NCI-H1694 treated with DMSO at 0.1 percent for 48 hours (cell line): ENCODE results near the gene TMEM38A.
"Not testable (repeated sequence)": the region's sequence is repeated elsewhere in the genome, so short reads cannot be mapped to it uniquely, and the experiment has no call there.

ENCODE experiments used
- DNase-seq: peaks from one replicate; lab custom pipeline; 2025; lab: John Stamatoyannopoulos, UW

Gene TMEM38A

DNA sequence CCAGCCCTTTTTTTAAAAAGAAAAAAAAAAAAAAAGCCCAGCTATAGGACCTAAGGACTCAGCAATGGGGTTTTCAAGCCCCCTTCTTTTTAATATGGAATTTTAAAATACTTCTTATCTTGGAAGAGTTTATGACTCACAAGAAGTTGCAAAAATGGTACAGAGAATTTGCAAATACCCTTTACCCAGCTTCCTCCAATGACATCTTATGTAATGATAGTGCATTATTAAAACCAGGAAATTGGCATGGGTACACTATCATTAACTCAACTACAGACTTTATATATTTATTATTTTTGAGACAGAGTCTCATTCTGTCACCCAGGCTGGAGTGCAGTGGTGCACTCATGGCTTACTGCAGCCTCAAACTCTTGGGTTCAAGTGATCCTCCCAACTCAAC is 16.1 kb downstream of the TMEM38A start:
- DNase-seq: no peak

DNA sequence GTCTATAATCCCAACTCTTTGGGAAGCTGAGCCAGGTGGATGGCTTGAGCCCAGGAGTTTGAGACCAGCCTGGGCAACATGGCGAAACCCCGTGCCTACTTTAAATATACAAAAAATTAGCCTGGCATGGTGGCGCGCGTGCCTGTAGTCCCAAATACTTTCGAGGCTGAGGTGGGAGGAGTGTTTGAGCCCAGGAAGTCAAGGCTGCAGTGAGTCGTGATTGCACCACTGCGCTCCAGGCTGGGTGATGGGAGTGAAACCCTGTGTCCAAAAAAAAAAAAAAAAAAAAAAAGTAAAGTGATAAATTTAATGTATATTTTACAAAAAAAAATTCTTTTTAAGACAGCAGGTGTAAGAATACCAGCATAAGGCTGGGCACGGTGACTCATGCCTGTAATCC is 17.6 kb downstream of the TMEM38A start:
- no peak for DNase-seq

GRCh38 chr19:16679811-16680210 is 18.9 kb downstream of the TMEM38A start:
- no peak for DNase-seq

DNA sequence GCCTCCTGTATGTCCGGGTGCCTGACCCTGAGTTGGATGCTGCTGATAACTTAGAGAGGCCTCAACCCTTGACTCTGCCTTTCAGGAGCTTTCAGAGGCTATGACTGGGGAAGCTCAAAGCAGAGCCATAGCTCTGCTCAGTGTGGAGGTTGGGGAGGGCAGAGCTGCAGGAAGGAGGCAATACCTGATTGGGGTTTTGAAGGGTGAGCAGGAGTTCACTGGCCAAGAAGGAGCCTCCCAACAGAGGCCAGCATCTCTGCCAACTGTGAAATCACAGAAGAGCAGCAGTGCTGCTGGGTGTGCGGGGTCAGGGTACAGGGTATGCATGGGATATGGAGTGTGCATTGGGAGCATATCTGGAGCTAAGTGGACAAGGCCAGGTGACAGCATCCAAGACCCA is 21.6 kb downstream of the TMEM38A start:
- no peak for DNase-seq

- no peak for DNase-seq
These were observed 23.3 kb downstream of the TMEM38A start for GRCh38 chr19:16684216-16684615.

- DNase-seq: no peak
These were observed 27.1 kb downstream of the TMEM38A start for GRCh38 chr19:16688084-16688483.

DNA sequence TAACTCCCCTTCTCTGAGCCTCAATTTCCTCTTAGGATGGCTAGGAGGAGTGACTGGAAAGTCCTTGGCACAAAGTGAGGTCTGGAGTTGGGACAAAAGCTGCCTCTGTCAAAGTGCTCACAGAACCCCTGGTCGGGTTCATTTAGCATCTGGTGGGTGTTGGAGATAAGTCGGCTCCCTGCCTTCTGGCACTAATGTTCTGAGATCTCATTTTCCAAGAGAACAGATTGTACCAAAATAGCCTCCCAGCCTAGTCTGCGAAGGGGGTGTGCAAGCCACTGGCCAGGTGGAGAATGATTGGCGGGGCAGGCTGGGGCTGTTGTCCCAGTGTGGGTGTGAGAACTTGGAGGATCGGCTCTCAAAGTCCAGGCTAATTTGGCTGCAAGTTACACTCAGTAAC is 38.0 kb downstream of the TMEM38A start:
- no peak for DNase-seq

DNA sequence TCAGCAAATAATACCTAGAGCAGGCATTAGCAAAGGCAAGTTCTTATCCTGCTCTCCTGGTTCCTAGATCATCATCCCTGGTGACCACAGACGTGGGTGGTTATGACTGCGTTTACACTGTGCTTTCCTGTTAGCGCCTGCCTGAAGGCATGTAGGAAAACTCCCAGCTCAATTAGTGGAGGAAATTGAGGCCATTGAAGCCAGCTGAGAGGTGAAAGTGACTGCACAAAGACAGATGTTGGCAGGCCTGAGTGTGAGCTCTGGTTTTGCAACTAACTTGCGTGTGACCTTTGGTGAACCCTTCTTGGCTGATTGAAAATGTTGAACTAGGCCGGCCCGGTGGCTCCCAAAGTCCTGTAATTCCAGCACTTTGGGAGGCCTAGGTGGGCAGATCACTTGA is 41.2 kb downstream of the TMEM38A start:
- DNase-seq: no peak

GRCh38 chr19:16703677-16704076 is 42.7 kb downstream of the TMEM38A start:
- no peak for DNase-seq

DNA sequence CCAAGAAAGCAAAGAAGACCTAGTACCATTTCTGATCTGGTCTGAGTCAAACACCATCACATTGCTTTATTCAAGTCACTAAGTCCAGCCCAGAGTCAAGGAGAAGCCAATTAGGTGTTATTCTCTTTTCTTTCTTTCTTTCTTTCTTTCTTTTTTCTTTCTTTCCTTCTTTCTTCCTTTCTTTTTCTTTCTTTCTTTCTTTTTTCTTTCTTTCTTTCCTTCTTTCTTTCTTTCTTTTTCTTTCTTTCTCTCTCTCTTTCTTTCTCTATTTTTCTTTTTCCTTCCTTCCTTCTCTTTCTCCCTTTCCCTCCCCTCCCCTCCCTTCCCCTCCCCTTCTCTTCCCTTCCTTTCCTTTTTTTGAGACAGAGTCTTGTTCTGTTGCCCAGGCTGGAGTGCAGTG is 49.9 kb downstream of the TMEM38A start:
- DNase-seq: not testable (repeated sequence)

DNA sequence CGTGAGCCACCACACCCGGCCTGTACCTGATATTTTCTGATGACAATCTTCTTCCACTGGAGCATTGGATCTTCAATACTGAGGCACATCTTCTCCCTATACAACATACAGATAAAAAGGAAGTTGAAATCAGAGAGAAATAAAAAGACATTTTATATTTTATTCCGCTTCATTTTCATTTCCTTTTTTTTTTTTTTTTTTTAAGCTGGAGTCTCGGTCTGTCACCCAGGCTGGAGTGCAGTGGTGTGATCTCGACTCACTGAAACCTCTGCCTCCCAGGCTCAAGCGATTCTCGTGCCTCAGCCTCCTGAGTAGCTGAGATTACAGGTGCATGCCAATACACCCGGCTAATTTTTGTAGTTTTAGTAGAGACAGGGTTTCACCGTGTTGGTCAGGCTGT is 51.4 kb downstream of the TMEM38A start:
- DNase-seq: not testable (repeated sequence)

DNA sequence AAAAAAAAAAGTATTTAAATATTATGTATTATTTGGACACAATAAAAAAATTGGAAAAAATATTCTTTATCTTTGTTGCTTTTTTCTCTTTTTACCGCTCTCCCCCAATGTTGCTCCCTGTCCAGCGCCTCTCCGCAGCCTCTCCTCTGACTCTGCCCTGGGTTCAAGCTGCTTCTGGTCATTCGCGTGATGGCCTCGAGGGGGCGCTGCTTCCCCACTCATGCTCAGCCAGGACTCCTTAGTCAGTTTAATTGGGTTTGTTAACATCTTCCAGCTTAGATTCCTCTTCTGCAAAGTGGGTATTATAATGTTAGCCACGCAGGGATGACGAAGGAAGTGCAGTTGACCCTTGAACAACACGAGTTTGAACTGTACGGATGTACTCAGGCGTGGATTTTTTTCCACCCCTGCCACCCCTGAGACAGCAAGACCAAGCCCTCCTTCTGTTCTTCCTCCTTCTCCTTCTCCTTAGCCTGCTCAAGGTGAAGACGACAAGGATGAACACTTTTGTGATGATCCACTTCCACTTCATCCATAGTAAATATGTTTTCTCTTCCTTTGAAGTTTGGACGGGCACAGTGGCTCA is 53.9 kb downstream of the TMEM38A start:
- DNase-seq: peak; percentile 23

- no peak for DNase-seq
These were observed 54.7 kb downstream of the TMEM38A start for GRCh38 chr19:16715611-16716010.

DNA sequence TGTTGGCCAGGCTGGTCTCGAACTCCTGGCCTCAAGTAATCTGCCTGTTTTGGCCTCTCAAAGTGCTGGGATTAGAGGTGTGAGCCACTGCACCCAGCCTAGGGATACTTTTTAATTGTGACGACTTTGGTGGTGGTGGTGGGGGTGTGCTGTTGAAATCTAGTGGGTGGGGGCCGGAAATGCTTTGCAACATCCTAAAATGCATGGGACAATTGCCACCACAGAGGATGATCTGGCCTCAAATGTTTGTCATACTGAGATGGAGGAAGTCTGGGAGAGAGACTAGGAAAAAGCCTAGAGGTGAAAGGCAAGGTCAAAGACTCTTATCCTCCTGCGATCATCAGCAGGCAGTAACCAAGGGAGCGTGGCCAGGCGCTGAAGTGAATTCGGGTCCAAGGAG is 60.1 kb downstream of the TMEM38A start:
- no peak for DNase-seq

DNA sequence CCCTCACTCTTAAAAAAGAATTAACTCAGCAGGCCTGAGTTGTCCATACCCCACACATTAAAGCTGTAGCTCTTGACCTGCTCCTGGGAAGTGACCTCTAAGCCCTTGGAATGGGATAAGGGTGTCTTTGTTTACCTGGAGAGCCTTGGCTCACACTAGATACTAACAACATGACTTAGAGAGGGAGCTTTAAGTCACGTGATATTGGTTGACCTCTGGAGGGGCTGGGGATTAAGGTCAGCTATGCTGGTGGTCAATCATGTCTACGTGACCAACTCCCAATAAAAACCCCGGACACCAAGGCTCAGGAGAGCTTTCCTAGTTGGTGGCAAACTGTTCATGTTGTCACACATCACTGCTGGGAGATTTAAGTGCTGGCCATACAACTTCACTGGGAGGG is 61.7 kb downstream of the TMEM38A start:
- no peak for DNase-seq

- DNase-seq: no peak
These were observed 66.0 kb downstream of the TMEM38A start for GRCh38 chr19:16726916-16727315.

DNA sequence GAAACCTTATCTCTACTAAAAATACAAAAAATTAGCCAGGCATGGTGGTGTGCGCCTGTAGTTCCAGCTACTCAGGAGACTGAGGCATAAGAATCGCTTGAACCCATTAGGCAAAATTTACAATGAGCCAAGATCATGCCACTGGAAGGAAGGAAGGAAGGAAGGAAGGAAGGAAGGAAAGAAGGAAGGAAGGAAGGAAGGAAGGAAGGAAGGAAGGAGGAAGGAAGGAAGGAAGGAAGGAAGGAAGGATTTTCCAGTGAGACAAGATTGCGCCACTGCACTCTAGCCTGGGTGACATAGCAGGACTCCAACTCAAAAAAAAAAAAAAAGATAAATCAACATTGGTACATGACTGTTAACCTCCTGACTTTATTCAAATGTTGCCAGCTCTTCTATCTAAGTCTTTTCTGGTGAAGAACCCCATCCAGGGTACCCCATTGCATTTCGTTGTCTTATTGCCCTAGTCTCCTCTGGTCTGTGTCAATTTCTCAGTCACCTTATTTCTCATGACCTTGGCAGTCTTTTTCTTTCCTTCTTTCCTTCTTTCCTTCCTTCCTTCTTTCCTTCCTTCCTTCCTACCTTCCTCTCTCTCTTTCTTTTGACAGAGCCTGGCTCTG is 74.8 kb downstream of the TMEM38A start:
- not testable (repeated sequence) for DNase-seq

- DNase-seq: no peak
These were observed 75.8 kb downstream of the TMEM38A start for GRCh38 chr19:16736709-16737108.

DNA sequence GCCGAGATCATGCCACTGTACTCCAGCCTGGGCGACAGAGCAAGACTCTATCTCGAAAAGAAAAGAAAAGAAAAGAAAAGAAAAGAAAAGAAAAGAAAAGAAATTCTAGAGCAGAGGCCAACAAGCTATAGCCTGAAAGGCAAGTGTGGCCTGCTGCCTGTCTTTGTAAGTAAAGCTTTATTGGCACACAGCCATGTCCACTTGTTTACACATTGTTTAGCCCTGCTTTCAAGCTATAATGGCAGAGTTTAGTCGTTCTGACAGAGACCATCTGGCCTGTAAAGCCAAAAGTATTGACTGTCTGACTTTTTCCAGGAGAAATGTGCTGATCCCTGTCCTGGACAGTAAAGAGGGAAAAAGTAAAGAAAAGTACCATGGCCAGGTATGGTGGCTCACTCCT is 77.0 kb downstream of the TMEM38A start:
- DNase-seq: no peak

DNA sequence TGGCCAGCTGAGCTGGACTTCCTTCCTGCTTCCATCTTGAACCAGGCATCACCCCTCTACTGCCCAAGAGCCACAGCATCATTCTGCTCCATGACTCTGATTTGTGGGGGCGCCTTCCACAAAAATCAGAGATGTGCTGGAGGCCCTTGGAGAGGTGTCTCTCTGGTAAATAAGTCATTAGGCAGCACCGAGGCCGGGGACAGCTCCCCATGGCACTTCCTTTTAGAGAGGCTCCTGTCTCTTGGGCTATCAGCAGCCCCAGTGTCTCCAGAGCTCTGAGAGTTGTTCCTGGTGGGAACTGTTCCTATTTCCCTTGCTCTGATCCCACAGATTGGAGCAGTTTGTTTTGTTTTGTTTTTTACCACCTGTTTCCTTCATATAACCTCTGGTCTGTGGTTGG is 78.6 kb downstream of the TMEM38A start:
- DNase-seq: no peak
